HepG2 (cell line): Measurements from ENCODE around the gene LPIN3. TPM values are rescaled to one million over a fixed set of nuclear protein-coding genes. Genes with fewer than 3 reads are reported as not detected.
A peak's percentile ranks its signal among the peaks of the same experiment; 100 is the strongest.

Experiments used
- ATF5 ChIP-seq: sonication (generic); formaldehyde crosslinking; IDR thresholded peaks from 2 replicates; pipeline ENCODE4 v1.4.0; 2020; ENCODE audit warnings: mild to moderate bottlenecking, low read depth, missing genetic modification reagents
- KAT7 ChIP-seq: IDR thresholded peaks from 2 replicates; pipeline ENCODE4 v1.6.1; 2018; ENCODE audit warnings: borderline replicate concordance, missing compliant biosample characterization
- MAF1 ChIP-seq: sonication (generic); formaldehyde crosslinking; IDR thresholded peaks from 2 replicates; pipeline ENCODE4 v1.5.0; 2020; ENCODE audit warnings: missing genetic modification reagents, borderline replicate concordance
- MED13 ChIP-seq: sonication (generic); formaldehyde crosslinking; IDR thresholded peaks from 2 replicates; pipeline ENCODE4 v1.5.0; 2020; ENCODE audit warnings: missing genetic modification reagents
- MTF2 ChIP-seq: sonication (generic); formaldehyde crosslinking; IDR thresholded peaks from 2 replicates; pipeline ENCODE4 v1.5.0; 2020; ENCODE audit warnings: missing genetic modification reagents, borderline replicate concordance
- NFE2L2 ChIP-seq: fragments of 150-350 bp; IDR thresholded peaks from 2 replicates; pipeline ENCODE4 v1.6.1; 2014; ENCODE audit warnings: low read length
- SP140L ChIP-seq: sonication (generic); formaldehyde crosslinking; IDR thresholded peaks from 2 replicates; pipeline ENCODE4 v1.4.0; 2020; ENCODE audit warnings: missing genetic modification reagents, borderline replicate concordance
- SUZ12 ChIP-seq: fragments of 150-350 bp; IDR thresholded peaks from 2 replicates; pipeline ENCODE4 v1.6.1; 2014; ENCODE audit warnings: low read depth, low read length
- TOE1 ChIP-seq: sonication (generic); formaldehyde crosslinking; IDR thresholded peaks from 2 replicates; pipeline ENCODE4 v1.4.0; 2020; ENCODE audit warnings: mild to moderate bottlenecking, missing genetic modification reagents
- ZBTB2 ChIP-seq: sonication (generic); formaldehyde crosslinking; IDR thresholded peaks from 2 replicates; pipeline ENCODE4 v1.8.0; 2022; ENCODE audit warnings: low read depth, missing genetic modification reagents
- ZFP41 ChIP-seq: sonication (generic); formaldehyde crosslinking; IDR thresholded peaks from 2 replicates; pipeline ENCODE4 v1.4.0; 2020; ENCODE audit warnings: mild to moderate bottlenecking, missing genetic modification reagents, borderline replicate concordance
- ZNF24 ChIP-seq: fragments of 450-650 bp; IDR thresholded peaks from 2 replicates; pipeline ENCODE4 v1.6.1; 2017; ENCODE audit warnings: antibody characterized with exemption, mild to moderate bottlenecking
- ZNF451 ChIP-seq: sonication (generic); formaldehyde crosslinking; IDR thresholded peaks from 2 replicates; pipeline ENCODE4 v1.5.0; 2020; ENCODE audit warnings: mild to moderate bottlenecking, missing genetic modification reagents
- ZNF598 ChIP-seq: sonication (generic); formaldehyde crosslinking; IDR thresholded peaks from 2 replicates; pipeline ENCODE4 v1.5.1; 2020; ENCODE audit warnings: mild to moderate bottlenecking, missing genetic modification reagents, borderline replicate concordance
- polyA plus RNA-seq, 8 experiments: library from polyadenylated mRNA; depleted of rRNA in 3 of 8; stranded (reverse) in 7 of 8; unstranded in 1 of 8; fragments of >200 nt; fragmentation: Illumina TruSeq in 4 of 8; extraction: Trizol in 4 of 8; gene quantifications; 2 replicates each; pipeline versions ENCODE4 v1.2.1 to v1.2.3, GENCODE V29; 2011 to 2016; ENCODE audit warnings: low read depth in 4 of 8, missing spikeins in 1 of 8, mixed read lengths in 1 of 8; ENCODE audit not compliant: insufficient read depth in 1 of 8
- total RNA-seq, 5 experiments: library from RNA; depleted of rRNA; stranded (reverse); fragments of >200 nt; fragmentation: Illumina TruSeq; extraction: Trizol; gene quantifications; 2 replicates each; pipeline ENCODE4 v1.2.3, GENCODE V29; 2016; ENCODE audit warnings: low read depth in 1 of 5
- TF ChIP-seq, protein P1 (sequence below): sonication (generic); formaldehyde crosslinking; IDR thresholded peaks from 2 replicates; pipeline ENCODE4 v1.4.0; 2020; ENCODE audit warnings: missing genetic modification reagents, borderline replicate concordance
- TF ChIP-seq, protein P2 (sequence below): sonication (generic); formaldehyde crosslinking; IDR thresholded peaks from 2 replicates; pipeline ENCODE4 v1.8.0; 2022; ENCODE audit warnings: mild to moderate bottlenecking, missing genetic modification reagents; ENCODE audit not compliant: insufficient replicate concordance
- TF ChIP-seq, protein P3 (sequence below): sonication (generic); formaldehyde crosslinking; IDR thresholded peaks from 2 replicates; pipeline ENCODE4 v1.9.0; 2021; ENCODE audit warnings: missing genetic modification reagents, borderline replicate concordance

The LPIN3 gene
- total and polyA plus RNA-seq, 2 of the 13 experiments (the other 11 are each of a cell fraction or from before 2014, with no cell fraction given), result 14.2 to 28.6 TPM

- TF ChIP-seq, protein P1, sequence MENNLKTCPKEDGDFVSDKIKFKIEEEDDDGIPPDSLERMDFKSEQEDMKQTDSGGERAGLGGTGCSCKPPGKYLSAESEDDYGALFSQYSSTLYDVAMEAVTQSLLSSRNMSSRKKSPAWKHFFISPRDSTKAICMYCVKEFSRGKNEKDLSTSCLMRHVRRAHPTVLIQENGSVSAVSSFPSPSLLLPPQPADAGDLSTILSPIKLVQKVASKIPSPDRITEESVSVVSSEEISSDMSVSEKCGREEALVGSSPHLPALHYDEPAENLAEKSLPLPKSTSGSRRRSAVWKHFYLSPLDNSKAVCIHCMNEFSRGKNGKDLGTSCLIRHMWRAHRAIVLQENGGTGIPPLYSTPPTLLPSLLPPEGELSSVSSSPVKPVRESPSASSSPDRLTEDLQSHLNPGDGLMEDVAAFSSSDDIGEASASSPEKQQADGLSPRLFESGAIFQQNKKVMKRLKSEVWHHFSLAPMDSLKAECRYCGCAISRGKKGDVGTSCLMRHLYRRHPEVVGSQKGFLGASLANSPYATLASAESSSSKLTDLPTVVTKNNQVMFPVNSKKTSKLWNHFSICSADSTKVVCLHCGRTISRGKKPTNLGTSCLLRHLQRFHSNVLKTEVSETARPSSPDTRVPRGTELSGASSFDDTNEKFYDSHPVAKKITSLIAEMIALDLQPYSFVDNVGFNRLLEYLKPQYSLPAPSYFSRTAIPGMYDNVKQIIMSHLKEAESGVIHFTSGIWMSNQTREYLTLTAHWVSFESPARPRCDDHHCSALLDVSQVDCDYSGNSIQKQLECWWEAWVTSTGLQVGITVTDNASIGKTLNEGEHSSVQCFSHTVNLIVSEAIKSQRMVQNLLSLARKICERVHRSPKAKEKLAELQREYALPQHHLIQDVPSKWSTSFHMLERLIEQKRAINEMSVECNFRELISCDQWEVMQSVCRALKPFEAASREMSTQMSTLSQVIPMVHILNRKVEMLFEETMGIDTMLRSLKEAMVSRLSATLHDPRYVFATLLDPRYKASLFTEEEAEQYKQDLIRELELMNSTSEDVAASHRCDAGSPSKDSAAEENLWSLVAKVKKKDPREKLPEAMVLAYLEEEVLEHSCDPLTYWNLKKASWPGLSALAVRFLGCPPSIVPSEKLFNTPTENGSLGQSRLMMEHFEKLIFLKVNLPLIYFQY (CRISPR knock-in tag), result no peak
- TF ChIP-seq, protein P2, sequence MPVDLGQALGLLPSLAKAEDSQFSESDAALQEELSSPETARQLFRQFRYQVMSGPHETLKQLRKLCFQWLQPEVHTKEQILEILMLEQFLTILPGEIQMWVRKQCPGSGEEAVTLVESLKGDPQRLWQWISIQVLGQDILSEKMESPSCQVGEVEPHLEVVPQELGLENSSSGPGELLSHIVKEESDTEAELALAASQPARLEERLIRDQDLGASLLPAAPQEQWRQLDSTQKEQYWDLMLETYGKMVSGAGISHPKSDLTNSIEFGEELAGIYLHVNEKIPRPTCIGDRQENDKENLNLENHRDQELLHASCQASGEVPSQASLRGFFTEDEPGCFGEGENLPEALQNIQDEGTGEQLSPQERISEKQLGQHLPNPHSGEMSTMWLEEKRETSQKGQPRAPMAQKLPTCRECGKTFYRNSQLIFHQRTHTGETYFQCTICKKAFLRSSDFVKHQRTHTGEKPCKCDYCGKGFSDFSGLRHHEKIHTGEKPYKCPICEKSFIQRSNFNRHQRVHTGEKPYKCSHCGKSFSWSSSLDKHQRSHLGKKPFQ, result no peak
- TF ChIP-seq SUZ12, result no peak
- no peak for TF ChIP-seq ZNF24
- TF ChIP-seq MED13 (CRISPR knock-in tag), result no peak
- TF ChIP-seq, protein P3, sequence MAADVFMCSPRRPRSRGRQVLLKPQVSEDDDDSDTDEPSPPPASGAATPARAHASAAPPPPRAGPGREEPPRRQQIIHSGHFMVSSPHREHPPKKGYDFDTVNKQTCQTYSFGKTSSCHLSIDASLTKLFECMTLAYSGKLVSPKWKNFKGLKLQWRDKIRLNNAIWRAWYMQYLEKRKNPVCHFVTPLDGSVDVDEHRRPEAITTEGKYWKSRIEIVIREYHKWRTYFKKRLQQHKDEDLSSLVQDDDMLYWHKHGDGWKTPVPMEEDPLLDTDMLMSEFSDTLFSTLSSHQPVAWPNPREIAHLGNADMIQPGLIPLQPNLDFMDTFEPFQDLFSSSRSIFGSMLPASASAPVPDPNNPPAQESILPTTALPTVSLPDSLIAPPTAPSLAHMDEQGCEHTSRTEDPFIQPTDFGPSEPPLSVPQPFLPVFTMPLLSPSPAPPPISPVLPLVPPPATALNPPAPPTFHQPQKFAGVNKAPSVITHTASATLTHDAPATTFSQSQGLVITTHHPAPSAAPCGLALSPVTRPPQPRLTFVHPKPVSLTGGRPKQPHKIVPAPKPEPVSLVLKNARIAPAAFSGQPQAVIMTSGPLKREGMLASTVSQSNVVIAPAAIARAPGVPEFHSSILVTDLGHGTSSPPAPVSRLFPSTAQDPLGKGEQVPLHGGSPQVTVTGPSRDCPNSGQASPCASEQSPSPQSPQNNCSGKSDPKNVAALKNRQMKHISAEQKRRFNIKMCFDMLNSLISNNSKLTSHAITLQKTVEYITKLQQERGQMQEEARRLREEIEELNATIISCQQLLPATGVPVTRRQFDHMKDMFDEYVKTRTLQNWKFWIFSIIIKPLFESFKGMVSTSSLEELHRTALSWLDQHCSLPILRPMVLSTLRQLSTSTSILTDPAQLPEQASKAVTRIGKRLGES (CRISPR knock-in tag), result no peak
- peak; percentile 91 for TF ChIP-seq KAT7 (CRISPR knock-in tag)
- TF ChIP-seq TOE1, result no peak; the same call in 1 of the 2 replicates
- TF ChIP-seq ZBTB2 (CRISPR knock-in tag), result no peak
- TF ChIP-seq ZNF598 (CRISPR knock-in tag), result no peak
- 0 out of 2 replicates have a peak, but pooled peaks have one; percentile 74 for TF ChIP-seq ATF5 (CRISPR knock-in tag)
- 0 out of 2 replicates have a peak, but pooled peaks have one; percentile 56 for TF ChIP-seq SP140L (CRISPR knock-in tag)
- TF ChIP-seq ZNF451 (CRISPR knock-in tag), result peak; percentile 75; the same call in 1 of the 2 replicates
- TF ChIP-seq MTF2 (CRISPR knock-in tag), result peak; percentile 85; the same call in 1 of the 2 replicates
- 0 out of 2 replicates have a peak, but pooled peaks have one; percentile 60 for TF ChIP-seq MAF1 (CRISPR knock-in tag)
- TF ChIP-seq ZFP41 (CRISPR knock-in tag), result no peak
- TF ChIP-seq NFE2L2, result no peak
Measured at GRCh38 chr20:41316602-41317545, 23.7 kb upstream of the LPIN3 start (continued).
